Measurements from ENCODE around the gene FOXJ3.
"Not testable (repeated sequence)": the region's sequence is repeated elsewhere in the genome, so short reads cannot be mapped to it uniquely, and the experiment has no call there.

DNA sequence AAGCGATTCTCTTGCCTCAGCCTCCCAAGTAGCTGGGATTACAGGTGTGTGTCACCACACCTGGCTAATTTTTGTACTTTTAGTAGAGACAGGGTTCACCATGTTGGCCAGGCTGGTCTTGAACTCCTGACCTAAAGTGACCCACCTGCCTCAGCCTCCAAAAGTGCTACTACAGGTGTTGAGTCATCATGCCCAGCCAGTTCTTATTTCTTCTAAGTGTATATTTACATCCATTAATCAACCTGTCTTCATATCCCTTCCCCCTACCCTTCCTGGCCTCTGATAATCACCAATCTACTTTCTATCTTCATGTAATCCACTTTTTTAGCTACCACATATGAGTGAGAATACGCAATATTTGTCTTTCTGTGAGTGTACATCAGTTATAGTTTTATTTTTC is 128.1 kb downstream of the FOXJ3 start:
- not testable (repeated sequence) for TF ChIP-seq ZNF384 (IDR thresholded peaks at IDR 0.05); SP1 (IDR thresholded peaks at IDR 0.05); ELF4 (IDR thresholded peaks at IDR 0.05); FOXM1 (IDR thresholded peaks at IDR 0.05; ENCODE audit: borderline replicate concordance); FOXA1 (IDR thresholded peaks at IDR 0.05); ARNT (IDR thresholded peaks at IDR 0.05); L3MBTL2 (conservative IDR thresholded peaks at IDR 0.05); SUZ12 (IDR thresholded peaks at IDR 0.05)
